Measurements from ENCODE around the gene PAFAH2. TPM values are rescaled to one million over a fixed set of nuclear protein-coding genes. Genes with fewer than 3 reads are reported as not detected.
"Not testable (repeated sequence)": the region's sequence is repeated elsewhere in the genome, so short reads cannot be mapped to it uniquely, and the experiment has no call there.

PAFAH2 gene
- total RNA-seq, 2 donors from 2014 or later: 14.2 to 20.0 TPM

- Mint-ChIP-seq H3K27ac (peak overlapping the region; percentile 61 to 69), H3K36me3 (peaks cover 35% of the 10 kb centered on the region), H3K4me3 (no peak overlapping the region), H3K9me3 (no peaks in the 10 kb centered on the region), H3K27me3 (no peaks in the 10 kb centered on the region), H3K4me1 (ENCODE audit: low read depth in 2 of 2) (peaks cover 38 to 39% of the 10 kb centered on the region in 2 donors)
- DNase-seq (ENCODE audit: low spot score) (no peak), ATAC-seq (no peak)
These were observed 26.1 kb downstream of the PAFAH2 start for GRCh38 chr1:25971811-25972180.

GRCh38 chr1:25971066-25971810 lies 26.6 kb downstream of the PAFAH2 start:
- ATAC-seq (peak in 1 of 2 donors; percentile 13), DNase-seq (ENCODE audit: low spot score) (no peak)
- Mint-ChIP-seq H3K36me3 (peaks cover 31% of the 10 kb centered on the region), H3K27ac (peak overlapping the region; percentile 61 to 69), H3K9me3 (no peaks in the 10 kb centered on the region), H3K27me3 (no peaks in the 10 kb centered on the region), H3K4me3 (peak overlapping the region; percentile 21), H3K4me1 (ENCODE audit: low read depth in 2 of 2) (peaks cover 41 to 42% of the 10 kb centered on the region in 2 donors)

- Mint-ChIP-seq H3K27me3 (no peaks in the 10 kb centered on the region), H3K4me3 (no peak overlapping the region), H3K4me1 (ENCODE audit: low read depth in 2 of 2) (peaks cover 49 to 53% of the 10 kb centered on the region in 2 donors), H3K36me3 (peaks cover 36% of the 10 kb centered on the region), H3K27ac (peak overlapping the region; percentile 7 to 47), H3K9me3 (no peaks in the 10 kb centered on the region)
- ATAC-seq (no peak), DNase-seq (ENCODE audit: low spot score) (no peak)
These were observed 30.6 kb downstream of the PAFAH2 start for GRCh38 chr1:25967308-25967707.

GRCh38 chr1:25959611-25960010 lies 38.3 kb downstream of the PAFAH2 start:
- ATAC-seq: no peak
- Mint-ChIP-seq H3K36me3 (peaks cover 35% of the 10 kb centered on the region), H3K4me3 (no peak overlapping the region), H3K9me3 (no peaks in the 10 kb centered on the region), H3K27me3 (no peaks in the 10 kb centered on the region), H3K27ac (peak overlapping the region in 1 of 2 donors; percentile 57), H3K4me1 (ENCODE audit: low read depth in 2 of 2) (peaks cover 8 to 20% of the 10 kb centered on the region in 2 donors)
- no peak for DNase-seq (ENCODE audit: low spot score)

- Mint-ChIP-seq H3K4me1 (ENCODE audit: low read depth in 2 of 2) (peaks cover 5 to 23% of the 10 kb centered on the region in 2 donors), H3K9me3 (no peaks in the 10 kb centered on the region), H3K36me3 (peaks cover 28% of the 10 kb centered on the region), H3K27me3 (no peaks in the 10 kb centered on the region), H3K27ac (peak overlapping the region in 1 of 2 donors; percentile 34), H3K4me3 (no peak overlapping the region)
- DNase-seq (ENCODE audit: low spot score): no peak
- ATAC-seq: no peak
These were observed 39.4 kb downstream of the PAFAH2 start for GRCh38 chr1:25958465-25958864.

- ATAC-seq (no peak), DNase-seq (ENCODE audit: low spot score) (no peak)
- peak overlapping the region in 1 of 2 donors; percentile 70 for H3K27ac Mint-ChIP-seq
- no peaks in the 10 kb centered on the region for H3K27me3 Mint-ChIP-seq
- peaks cover 4 to 23% of the 10 kb centered on the region in 2 donors for H3K4me1 Mint-ChIP-seq (ENCODE audit: low read depth in 2 of 2)
- peaks cover 12% of the 10 kb centered on the region for H3K36me3 Mint-ChIP-seq
- no peaks in the 10 kb centered on the region for H3K9me3 Mint-ChIP-seq
- no peak overlapping the region for H3K4me3 Mint-ChIP-seq
These were observed 42.3 kb downstream of the PAFAH2 start for GRCh38 chr1:25955553-25955952.

- DNase-seq (ENCODE audit: low spot score): no peak
- no peaks in the 10 kb centered on the region for H3K27me3 Mint-ChIP-seq
- no peaks in the 10 kb centered on the region for H3K9me3 Mint-ChIP-seq
- no peak overlapping the region for H3K4me3 Mint-ChIP-seq
- peak in 1 of 2 donors; percentile 56 for ATAC-seq
- H3K27ac Mint-ChIP-seq: peak overlapping the region in 1 of 2 donors; percentile 70
- peaks cover 7% of the 10 kb centered on the region for H3K36me3 Mint-ChIP-seq
- peaks cover 4 to 23% of the 10 kb centered on the region in 2 donors for H3K4me1 Mint-ChIP-seq (ENCODE audit: low read depth in 2 of 2)
These were observed 43.5 kb downstream of the PAFAH2 start for GRCh38 chr1:25954282-25954938.

GRCh38 chr1:25952841-25953401 lies 44.9 kb downstream of the PAFAH2 start:
- H3K27ac Mint-ChIP-seq: peak overlapping the region in 1 of 2 donors; percentile 62
- no peak overlapping the region for H3K4me3 Mint-ChIP-seq
- H3K4me1 Mint-ChIP-seq (ENCODE audit: low read depth in 2 of 2): peaks cover 4 to 20% of the 10 kb centered on the region in 2 donors
- H3K9me3 Mint-ChIP-seq: no peaks in the 10 kb centered on the region
- H3K36me3 Mint-ChIP-seq: no peaks in the 10 kb centered on the region
- ATAC-seq: no peak
- DNase-seq (ENCODE audit: low spot score): no peak
- no peaks in the 10 kb centered on the region for H3K27me3 Mint-ChIP-seq

GRCh38 chr1:25948641-25949040 lies 49.2 kb downstream of the PAFAH2 start:
- Mint-ChIP-seq H3K36me3 (peaks cover 5% of the 10 kb centered on the region), H3K4me1 (ENCODE audit: low read depth in 2 of 2) (peaks cover 0 to 4% of the 10 kb centered on the region in 2 donors), H3K9me3 (no peaks in the 10 kb centered on the region), H3K4me3 (no peak overlapping the region), H3K27ac (no peak overlapping the region), H3K27me3 (no peaks in the 10 kb centered on the region)
- DNase-seq (ENCODE audit: low spot score) (no peak), ATAC-seq (no peak)

GRCh38 chr1:25947027-25947426 lies 50.8 kb downstream of the PAFAH2 start:
- H3K36me3 Mint-ChIP-seq: peaks cover 19% of the 10 kb centered on the region
- no peak overlapping the region for H3K4me3 Mint-ChIP-seq
- DNase-seq (ENCODE audit: low spot score) (no peak), ATAC-seq (no peak)
- no peak overlapping the region for H3K27ac Mint-ChIP-seq
- no peaks in the 10 kb centered on the region for H3K4me1 Mint-ChIP-seq (ENCODE audit: low read depth in 2 of 2)
- no peaks in the 10 kb centered on the region for H3K27me3 Mint-ChIP-seq
- peaks cover 7% of the 10 kb centered on the region for H3K9me3 Mint-ChIP-seq

- no peak for DNase-seq (ENCODE audit: low spot score)
- ATAC-seq: no peak
- peaks cover 19% of the 10 kb centered on the region for H3K36me3 Mint-ChIP-seq
- H3K9me3 Mint-ChIP-seq: peaks cover 7% of the 10 kb centered on the region
- H3K27me3 Mint-ChIP-seq: no peaks in the 10 kb centered on the region
- no peaks in the 10 kb centered on the region for H3K4me1 Mint-ChIP-seq (ENCODE audit: low read depth in 2 of 2)
- H3K4me3 Mint-ChIP-seq: no peak overlapping the region
- H3K27ac Mint-ChIP-seq: no peak overlapping the region
These were observed 52.1 kb downstream of the PAFAH2 start for GRCh38 chr1:25945761-25946160.

GRCh38 chr1:25944986-25945385 lies 52.9 kb downstream of the PAFAH2 start:
- H3K4me1 Mint-ChIP-seq (ENCODE audit: low read depth in 2 of 2): no peaks in the 10 kb centered on the region
- H3K27me3 Mint-ChIP-seq: no peaks in the 10 kb centered on the region
- no peak for ATAC-seq
- DNase-seq (ENCODE audit: low spot score): no peak
- H3K4me3 Mint-ChIP-seq: no peak overlapping the region
- H3K27ac Mint-ChIP-seq: no peak overlapping the region
- peaks cover 7% of the 10 kb centered on the region for H3K9me3 Mint-ChIP-seq
- peaks cover 19% of the 10 kb centered on the region for H3K36me3 Mint-ChIP-seq

- H3K36me3 Mint-ChIP-seq: peaks cover 19% of the 10 kb centered on the region
- not testable (repeated sequence) for H3K27ac Mint-ChIP-seq; H3K9me3 Mint-ChIP-seq; DNase-seq (ENCODE audit: low spot score); H3K27me3 Mint-ChIP-seq; H3K4me3 Mint-ChIP-seq; H3K4me1 Mint-ChIP-seq (ENCODE audit: low read depth in 2 of 2); ATAC-seq
These were observed 54.4 kb downstream of the PAFAH2 start for GRCh38 chr1:25943511-25943910.

GRCh38 chr1:25936947-25937346 lies 60.9 kb downstream of the PAFAH2 start:
- H3K27me3 Mint-ChIP-seq: no peaks in the 10 kb centered on the region
- H3K4me3 Mint-ChIP-seq: no peak overlapping the region
- no peak overlapping the region for H3K27ac Mint-ChIP-seq
- no peaks in the 10 kb centered on the region for H3K9me3 Mint-ChIP-seq
- H3K4me1 Mint-ChIP-seq (ENCODE audit: low read depth in 2 of 2): no peaks in the 10 kb centered on the region
- no peak for DNase-seq (ENCODE audit: low spot score)
- ATAC-seq: no peak
- no peaks in the 10 kb centered on the region for H3K36me3 Mint-ChIP-seq

All from natural killer cell treated with Interleukin-12 subunit alpha and Interleukin-12 subunit beta and Interleukin-15 and Interleukin-18, amount 100 ng/mL, for 72 hours (primary cell).